GM18498 (cell line): ENCODE results near the gene TRPM3.

ENCODE experiments used
- ATAC-seq: cut with Tn5 transposase; IDR thresholded peaks from one replicate; pipeline ENCODE4 v1.9.1; 2021; ENCODE audit warnings: mild to moderate bottlenecking, moderate library complexity; ENCODE audit not compliant: unreplicated experiment

Gene TRPM3

DNA sequence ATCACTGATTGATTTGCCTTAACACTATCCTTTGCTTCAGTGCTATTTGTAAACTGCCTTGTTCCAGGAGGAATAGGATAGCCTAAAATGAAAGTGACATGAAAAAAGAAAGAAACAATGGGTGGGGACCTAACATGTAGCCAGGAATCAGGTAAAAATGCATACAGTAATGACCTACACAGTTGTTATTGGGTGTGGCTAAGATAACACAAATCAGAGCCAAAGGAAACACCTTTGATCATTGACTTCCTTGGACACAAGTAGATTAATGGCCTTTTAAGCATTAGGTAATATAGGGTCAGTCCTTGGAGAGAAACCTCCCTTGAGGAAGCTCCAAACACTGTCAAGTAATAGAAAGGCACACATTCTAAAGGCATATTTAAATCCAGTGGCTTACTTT lies 220.4 kb downstream of the TRPM3 start:
- ATAC-seq, result no peak

DNA sequence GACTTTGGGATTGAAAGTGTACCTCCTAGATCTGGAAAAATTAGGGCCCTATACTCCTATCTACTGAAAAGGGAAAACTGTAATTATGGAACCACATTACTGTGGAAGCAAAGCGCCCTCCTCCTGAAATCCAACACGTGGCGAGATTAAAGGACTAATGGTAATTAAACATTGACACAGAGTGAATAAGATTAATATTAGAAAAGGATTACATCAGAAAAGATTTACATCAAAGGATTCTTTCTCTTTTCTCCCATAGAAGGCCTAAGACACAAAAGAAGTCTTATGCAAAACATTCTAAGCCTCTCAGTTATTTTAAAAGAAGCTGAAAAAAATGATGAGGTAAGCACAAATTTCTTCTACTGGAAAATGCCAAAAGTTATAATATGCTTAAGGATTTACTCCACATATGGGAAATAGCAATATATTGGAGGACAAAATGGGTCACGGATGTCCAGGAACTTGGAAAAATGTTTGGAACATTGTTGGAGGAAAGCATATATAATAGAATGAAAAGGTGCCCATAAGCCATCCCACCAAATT lies 227.8 kb downstream of the TRPM3 start:
- ATAC-seq, result no peak

DNA sequence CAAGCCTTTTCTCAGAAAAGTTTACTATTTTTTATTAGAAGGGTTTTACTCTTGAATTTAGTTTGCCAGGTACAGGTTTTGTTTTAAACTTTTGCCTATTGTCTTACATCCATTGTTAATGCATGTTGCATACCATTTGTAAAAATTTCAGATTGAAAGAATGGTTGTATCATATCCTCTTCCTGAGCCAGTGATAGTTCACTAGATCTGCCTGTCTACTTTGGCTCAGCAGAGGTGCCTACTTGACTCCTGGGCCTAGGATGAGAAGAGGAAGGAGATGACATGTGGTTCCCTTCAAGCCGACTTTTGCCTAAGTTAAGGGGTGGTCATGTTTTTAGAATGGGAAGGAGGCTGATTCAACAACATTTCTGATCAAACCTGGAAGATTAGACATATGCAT lies 232.9 kb downstream of the TRPM3 start:
- ATAC-seq, result no peak

DNA sequence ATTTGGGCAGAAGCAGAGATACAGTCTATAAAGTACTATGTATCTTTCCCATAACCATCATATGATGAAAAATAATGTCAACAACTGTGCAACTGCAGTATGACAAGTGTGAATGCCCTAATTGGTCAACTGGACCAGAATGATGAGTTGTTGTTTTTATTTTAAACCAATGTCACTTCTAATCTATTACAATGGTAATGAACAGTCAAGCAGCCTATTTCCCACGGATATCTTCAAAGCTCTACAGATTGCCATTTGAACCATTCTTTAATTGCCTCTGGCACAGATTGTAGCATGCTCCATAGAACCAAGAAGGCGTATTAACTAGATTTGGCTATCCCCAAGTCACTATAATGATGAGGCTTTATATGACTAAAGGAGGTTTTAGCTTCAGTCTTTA lies 233.6 kb downstream of the TRPM3 start:
- ATAC-seq, result no peak

DNA sequence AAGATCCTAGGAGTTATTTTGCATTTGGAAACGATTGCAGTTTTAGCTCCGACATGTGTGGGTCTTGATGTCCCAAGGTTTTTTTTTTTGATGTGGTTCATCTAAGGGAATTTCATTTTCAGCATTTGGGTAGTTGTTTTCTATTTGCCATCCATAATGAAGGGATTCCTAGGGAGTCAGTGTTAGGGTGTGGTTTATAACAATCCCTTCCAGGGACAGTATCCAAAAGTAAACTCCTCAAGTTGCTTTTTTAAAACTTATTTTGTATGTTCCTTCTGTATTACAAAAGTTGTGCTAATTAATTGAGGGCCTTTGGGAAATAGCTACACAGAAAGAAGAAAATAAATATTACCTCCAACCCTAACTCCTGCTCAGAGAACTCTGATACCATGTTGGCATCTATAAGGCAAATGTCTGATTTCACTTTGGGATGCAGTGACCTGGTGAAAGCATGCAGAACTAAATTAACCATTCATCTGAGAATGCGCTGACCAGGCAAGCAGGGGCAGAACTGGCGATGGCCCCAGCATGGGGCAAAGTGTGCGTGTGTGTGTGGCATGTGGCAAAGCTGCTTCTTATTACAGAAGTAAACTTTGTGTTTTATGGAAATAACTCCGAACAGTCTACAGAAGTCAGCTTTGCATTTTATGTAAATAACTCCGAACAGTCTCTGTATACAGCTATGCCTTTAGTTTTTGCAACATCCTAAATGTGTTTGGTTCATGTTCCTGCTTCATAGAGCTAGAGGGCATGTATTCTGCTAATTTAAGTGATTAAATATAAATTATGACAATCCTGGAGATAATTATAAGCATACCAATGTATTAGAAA lies 237.2 kb downstream of the TRPM3 start:
- no peak for ATAC-seq

DNA sequence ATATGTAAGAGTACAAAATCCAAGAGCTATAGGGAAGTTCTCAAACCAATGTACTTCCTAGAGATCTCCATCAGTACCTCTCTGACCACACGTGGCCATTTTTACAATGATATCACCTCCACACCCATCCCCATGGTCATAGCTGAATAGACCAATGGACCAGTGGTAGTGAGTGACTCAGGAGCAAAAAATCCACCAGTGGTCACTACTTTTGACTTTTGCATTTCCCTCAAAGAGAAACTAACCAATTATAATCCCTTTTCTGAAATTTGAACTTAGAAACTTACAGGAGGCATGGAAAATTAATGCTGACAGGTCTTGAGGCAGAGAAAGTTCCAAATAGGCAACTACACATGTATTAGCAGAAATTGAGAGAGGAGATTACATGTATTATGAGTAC lies 238.4 kb downstream of the TRPM3 start:
- no peak for ATAC-seq

DNA sequence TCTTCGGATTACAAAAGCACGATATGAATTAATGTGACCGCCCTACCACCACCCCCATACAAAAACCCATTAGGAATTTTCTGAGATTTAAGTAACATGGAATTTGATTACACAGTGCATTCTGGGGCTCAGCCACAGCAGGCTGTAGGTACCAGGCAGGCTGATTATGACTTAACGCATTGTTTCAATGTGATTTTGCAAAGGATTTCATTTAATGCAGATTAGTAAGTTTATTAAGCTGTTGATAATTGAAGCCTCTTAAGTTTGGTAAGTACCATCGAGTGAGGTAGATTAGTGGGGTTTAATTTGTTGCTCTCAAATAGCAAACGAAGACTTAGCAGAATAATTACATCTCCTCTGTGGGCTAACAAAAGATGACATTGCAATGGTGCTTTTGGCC lies 240.1 kb downstream of the TRPM3 start:
- no peak for ATAC-seq

DNA sequence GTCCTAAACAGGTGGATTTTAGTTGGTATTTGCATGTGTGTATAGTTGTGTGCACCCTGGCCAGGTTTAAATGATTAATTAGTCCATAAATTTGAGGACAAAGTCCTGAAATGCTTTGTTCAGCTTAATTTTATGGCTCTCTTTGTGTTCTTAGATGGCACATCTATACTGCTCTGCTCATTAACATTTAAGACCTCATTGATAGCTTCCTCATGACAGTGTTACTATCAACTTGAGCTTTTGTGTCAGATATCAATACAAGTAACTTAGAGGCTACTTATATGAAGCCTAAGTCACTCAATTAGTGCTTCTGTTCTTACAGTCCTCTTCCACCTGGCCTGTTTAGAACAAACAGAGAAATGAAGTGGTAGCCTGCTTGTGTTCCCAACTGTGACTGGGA lies 240.9 kb downstream of the TRPM3 start:
- ATAC-seq, result no peak

DNA sequence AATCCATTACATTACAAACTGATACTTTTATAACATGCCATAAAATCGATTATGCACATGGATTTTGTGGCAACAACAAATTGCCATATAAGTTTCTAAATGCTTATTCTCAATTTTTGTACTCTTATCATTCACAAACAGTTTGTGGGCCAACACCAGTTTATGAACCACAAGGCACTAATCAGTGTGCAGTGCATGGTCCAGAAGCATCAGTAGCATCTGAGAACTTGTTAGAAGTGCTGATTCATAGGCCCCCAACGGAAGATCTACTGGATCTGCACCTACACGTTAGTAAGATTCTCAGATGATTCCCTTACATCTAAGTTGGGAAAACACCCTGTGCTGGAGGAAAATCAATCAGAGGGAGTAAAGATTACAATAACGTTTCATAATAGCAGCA lies 242.8 kb downstream of the TRPM3 start:
- no peak for ATAC-seq

DNA sequence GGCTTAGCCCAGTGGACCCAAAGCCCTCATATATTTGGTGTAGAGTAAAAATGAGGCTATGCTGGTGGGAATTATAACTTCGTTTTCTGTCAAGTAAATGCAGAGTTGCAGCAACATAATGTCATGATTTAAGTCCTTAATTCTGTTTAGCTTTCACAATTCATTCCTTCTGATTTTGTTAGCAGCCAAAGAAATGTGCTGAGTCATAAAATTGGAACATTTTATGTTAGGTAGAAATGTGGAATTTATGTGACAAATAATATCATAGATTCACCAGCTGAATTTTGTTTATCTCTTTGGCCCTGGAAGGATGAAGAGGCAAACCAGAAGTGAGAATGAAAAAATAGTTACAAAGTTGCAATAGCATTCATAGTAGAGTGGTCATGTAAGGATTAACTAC lies 247.0 kb downstream of the TRPM3 start:
- ATAC-seq, result no peak

DNA sequence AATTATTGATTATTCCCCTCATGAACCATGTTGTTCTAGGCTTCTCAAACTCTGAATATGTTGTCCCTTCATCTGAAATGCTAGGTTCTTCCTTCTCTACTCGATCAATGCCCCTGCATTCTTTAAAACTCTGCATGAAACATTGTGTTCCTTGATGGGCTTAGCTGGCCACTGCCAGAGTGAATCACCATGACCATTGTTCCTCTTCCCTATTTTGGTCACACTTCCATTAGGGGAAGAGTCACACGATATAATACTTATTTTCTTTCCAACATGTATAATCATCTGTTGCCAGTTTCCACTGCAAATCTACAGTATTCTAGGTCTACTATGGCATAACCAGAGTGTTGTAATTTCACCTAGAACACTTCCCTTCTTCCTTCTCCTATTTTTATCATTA lies 247.9 kb downstream of the TRPM3 start:
- ATAC-seq, result no peak

DNA sequence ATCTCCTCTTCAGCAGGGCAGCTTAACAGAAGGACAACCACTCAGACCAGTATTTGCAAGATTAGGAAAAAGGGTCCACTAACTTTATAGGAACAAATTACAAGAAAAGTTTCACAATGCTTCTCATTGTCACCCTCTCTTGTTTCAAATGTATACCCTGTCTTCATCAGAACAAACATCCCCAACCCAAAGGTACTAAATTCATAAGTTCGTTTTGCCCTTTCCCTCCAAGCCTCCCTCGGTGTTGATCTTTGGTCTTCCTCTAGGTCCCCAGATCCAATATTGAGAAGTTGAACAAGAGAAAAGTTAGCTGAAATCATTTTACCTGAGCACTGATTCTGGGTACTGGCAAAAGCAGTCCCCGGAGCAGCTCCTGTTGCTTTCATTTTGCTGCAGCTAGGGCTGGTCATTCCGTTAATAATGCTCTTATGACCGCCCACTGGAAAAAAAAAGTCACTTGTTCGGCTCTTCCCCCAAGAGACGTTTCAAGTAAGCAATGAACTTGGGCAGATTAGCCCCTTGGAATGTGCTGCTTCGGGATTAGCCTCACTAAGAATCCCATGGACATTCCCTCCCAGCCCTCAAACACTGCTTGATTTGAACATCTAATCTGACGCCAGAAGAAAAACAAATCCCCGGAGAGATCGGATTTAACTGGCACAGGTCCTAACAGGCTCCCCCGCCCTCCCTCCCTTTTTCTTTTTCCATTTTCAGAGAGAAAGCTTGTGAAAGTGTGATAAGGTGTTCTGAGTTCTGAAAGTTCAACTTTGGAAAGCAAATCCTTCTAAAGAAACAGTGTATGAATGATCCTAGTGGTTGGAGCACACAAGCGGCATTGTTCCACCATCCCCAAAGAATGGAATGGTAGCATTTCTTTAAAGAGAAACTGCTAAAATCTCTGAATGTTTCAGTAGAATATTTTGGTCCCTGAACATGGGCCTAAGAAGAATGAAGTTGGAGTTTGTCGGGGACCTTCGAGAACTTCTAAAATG lies 252.5 kb downstream of the TRPM3 start:
- ATAC-seq, result no peak

DNA sequence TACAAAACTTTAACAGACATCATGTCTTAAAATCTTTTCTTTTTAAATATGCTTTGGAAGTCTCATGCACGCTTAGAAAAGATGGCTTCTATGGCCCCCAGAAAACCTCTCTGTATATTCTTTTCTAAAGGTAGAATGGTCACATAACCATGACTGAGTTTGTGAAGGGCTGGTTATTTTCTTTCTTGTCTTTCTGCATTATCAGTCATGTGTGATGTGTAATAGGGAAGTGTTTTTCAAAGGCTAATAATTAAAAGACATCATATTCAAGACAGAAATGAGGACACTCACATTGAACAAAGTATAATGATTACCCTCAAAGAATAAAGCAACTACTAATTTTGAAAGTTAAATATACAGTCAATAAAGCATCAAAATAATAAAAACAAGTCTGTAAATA lies 253.4 kb downstream of the TRPM3 start:
- ATAC-seq, result no peak

DNA sequence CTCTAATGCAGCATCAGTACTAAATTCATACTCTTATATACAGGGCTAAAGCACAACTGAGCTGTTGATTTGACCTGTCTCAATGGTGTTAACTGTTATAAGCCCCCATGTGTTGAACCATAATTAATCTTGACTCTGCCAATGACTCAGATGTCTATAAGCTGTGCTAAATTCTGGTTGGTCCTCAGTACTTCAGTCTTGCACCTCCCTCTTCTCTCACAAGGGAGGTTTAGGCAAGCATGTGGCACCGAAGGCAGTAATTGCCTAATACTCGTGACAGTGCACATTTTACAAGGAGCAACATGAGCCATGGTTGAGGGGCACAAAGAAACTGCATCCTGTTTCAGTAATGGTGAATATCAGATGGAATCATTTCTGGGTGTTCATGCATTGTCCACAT lies 255.9 kb downstream of the TRPM3 start:
- ATAC-seq, result no peak

DNA sequence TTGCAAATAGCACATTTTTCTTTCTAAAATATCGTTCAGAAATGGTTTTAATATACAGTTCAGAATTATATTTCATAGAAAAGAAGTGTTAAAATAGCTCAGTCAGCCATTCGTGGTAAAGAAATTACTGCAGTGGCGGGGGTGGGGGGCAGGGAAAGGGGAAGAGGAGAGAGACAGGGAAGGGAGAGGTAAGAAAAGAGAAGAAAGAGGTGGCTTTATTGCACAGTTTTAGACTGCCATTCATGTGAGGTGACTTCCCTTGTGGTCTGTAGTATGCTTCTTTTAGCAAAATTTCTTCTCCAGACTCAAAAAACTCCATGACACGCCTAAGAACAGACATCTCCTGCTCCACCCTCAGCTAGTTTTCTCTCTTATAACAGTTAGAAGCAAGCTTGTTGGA lies 259.6 kb downstream of the TRPM3 start:
- no peak for ATAC-seq

DNA sequence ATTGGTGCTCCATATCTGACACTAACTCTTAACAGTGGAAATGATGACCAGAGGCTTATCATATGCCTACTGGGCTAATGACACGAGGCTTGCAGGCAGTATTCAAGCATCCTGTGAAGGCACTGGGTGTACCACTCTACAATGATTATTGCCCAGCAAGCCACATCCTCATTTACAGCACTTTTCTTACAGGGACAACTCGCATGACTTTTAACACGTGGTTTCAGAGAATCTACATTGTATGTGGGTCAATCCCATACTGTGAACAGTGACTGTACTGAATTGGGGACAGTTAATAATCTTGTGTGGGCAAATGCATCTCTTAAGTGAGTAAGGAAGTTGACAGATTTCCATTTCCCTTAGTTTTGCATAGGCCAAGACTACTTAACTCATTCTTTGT lies 260.0 kb downstream of the TRPM3 start:
- no peak for ATAC-seq

DNA sequence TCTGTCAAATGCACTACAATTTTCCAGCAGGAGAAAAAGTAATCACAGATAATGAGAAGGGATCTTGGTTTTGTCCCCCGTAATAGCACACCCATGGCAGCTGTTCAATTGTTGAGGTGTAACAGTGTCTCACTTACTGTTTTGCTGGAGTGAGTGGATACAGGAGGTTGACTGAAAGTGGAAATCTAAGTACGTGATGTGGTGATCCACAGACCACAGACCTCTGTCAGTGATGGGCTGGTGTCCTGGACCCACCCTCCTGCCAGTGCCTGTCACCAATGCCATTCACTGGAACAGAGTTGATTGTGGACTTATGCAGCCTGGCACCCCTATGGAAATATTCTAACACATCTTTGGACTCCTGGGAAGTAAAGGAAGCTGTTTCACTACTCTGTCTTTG lies 261.7 kb downstream of the TRPM3 start:
- no peak for ATAC-seq

DNA sequence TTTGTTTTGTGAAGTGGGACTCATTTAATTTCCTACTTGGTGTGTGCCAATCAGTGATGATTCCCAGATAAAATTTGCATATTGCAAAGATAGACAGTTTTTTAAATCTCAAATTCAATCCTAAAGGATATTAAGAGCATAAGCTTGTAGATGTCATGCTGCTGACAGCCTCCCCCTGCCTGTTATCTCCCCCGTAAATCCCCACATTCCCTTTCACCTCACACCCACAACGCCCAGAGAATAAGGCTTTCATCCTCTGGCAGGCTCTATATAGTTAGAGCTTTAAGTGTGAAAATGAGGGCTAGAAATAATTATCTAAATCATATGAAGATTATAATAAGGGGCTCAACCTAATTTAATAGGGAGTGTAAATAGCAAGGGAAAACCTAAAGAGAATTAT lies 265.0 kb downstream of the TRPM3 start:
- ATAC-seq, result no peak

DNA sequence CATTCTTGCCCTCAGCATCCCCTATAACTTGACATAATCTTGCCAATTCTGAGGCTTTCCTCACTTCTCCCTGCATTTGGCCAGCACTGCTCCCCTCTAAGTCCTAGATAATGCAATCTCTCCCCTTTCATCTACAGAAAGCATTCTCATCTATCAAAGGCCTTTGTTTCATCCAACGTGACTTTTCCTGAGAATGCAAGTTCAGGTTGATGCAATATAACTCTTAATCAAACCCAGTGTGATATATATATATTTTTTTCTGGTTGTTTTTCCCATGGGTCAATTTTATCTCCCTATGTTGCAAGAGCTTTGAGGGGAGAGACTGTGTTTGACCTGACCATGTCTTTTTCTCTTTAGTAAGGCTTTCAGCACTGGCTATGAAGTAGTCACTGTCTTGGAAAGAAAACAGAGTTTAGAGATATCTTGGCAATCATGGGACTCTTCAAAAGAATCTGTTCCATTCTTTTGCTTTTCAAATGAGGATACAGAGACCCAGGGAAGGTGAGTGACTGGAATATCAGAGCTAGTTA lies 268.6 kb downstream of the TRPM3 start:
- ATAC-seq, result no peak

DNA sequence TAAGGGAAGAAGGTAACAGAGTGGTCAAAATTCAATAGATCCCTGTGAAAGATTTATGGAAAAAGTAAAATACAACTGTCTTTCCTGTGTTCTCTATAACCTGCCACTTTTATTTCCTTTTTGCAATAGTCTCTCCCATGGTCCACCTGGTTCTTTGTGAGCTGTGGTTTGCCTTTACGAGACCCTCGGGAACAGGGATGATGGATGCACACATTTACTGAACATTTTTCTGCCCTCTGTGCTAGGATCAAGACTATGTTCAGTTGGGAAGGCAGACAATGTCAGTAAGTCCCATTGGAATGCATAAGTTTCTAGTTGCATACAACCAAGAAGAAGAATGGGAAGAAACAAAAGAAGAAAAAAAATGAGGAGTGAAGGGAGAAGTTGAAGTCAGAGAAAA lies 281.2 kb downstream of the TRPM3 start:
- no peak for ATAC-seq

DNA sequence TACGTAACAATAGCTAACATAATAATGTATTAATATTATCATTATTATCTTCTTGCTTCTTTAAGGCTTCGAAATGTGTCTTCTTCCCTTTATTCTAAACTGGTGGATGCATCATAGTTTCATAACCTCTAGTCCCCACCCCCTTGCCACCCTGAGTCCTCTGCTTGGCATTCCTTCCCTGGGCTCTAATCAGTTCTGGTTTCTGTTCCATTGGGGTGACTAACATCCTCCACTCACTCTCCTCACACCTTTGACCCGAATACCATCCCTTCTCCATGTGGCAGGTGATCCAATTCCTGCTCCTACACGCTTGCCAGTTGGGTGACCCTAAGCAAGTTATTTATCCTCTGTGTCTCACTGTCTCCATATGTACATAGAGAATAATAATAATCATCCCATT lies 286.1 kb downstream of the TRPM3 start:
- ATAC-seq, result no peak

DNA sequence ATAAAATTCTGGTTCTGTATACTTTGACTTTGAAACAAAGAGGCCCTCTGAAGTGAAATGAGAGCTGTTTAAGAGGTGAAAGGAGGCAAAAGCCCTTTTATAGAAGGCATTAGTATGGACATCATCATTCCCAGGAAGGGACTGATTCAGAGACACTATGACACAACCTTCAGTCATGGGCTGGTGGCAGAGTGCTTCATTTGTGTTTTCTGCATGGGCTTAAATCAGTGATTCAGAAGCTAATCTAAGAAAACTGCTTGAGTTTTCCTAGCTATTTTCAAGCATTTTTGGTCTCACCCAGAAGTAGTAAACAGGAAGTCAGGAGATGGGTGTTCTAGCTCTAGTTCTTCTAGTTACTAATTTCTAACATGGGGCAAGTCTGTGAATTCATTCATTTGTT lies 288.9 kb downstream of the TRPM3 start:
- no peak for ATAC-seq
